HG03135 (cell line): Measurements from ENCODE around the gene ST7.
"Not testable (repeated sequence)": the region's sequence is repeated elsewhere in the genome, so short reads cannot be mapped to it uniquely, and the experiment has no call there.

Source experiments
- ATAC-seq: cut with Tn5 transposase; IDR thresholded peaks from one replicate; pipeline ENCODE4 v1.9.1; 2021; ENCODE audit warnings: mild to moderate bottlenecking, moderate library complexity; ENCODE audit not compliant: unreplicated experiment

Gene ST7

GRCh38 chr7:117211614-117212013, 258.3 kb downstream of the ST7 start:
- no peak for ATAC-seq

GRCh38 chr7:117212969-117213877, 259.9 kb downstream of the ST7 start:
- no peak for ATAC-seq

- no peak for ATAC-seq
Measured at GRCh38 chr7:117216010-117216409, 262.7 kb downstream of the ST7 start.

GRCh38 chr7:117216436-117217069, 263.3 kb downstream of the ST7 start:
- no peak for ATAC-seq

DNA sequence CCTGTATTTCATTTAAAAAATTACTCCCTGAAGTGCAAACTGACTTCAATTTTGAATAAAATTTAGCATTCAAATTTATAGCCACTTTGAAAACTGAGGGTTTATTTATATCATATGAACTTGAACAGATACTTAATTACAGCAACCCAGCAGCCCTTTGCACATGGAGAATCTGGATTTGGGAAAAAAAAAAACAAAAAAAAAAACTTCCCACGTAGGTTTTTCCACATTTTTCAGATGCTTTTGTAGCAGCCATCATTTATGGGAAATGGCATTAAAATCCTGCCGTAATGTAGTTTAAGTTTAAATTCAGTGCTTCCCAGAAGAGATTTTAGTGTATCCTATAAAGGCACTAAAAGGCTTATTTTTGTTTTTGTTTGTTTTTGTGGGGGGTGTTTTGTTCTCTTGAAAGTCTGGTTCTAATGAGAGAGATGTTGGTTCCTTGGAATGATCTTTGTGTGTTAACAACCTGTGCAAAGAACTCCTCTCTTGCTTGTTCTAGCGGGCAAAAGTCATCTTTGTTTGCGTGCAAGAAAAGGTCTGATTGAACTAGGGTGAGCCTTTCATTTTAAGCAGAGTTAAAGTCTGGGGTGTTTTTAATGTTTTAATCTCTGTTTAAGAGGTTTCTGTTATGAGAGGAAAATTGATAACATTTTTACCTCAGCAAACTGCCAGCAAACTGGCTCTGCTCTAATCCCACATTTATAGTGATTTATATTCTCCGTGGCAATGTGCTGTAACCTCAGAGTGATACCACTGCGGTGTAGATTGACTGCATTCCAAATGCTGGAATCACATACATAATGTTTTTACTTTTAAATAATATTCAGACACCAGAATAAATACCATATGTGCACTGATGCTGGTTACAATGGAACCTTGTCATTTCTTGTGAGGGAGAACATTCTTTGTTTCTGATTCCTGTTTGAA, 264.1 kb downstream of the ST7 start:
- ATAC-seq, result no peak

GRCh38 chr7:117218700-117219099, 265.4 kb downstream of the ST7 start:
- no peak for ATAC-seq

GRCh38 chr7:117219485-117219884, 266.2 kb downstream of the ST7 start:
- ATAC-seq, result no peak

- ATAC-seq, result no peak
Measured at GRCh38 chr7:117220836-117221235, 267.5 kb downstream of the ST7 start.

DNA sequence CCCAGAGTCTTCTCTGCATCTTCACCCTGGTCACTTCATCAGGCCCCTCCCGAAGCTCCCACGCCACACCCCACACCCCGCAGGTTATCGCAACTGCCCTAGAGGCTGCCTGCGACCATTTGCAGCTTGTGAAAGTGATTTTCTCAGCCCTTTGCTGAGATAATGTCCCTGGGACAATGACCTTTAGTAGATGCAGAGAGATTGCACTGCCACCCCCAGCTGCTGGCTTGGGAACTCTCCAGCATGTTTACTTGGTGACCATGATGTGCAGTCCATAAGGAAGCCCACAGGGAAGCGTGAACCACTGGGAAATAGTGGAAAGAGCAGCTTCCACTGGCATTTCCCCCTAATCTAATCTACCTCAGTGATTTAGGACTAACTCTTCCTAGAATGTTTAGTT, 272.2 kb downstream of the ST7 start:
- no peak for ATAC-seq

DNA sequence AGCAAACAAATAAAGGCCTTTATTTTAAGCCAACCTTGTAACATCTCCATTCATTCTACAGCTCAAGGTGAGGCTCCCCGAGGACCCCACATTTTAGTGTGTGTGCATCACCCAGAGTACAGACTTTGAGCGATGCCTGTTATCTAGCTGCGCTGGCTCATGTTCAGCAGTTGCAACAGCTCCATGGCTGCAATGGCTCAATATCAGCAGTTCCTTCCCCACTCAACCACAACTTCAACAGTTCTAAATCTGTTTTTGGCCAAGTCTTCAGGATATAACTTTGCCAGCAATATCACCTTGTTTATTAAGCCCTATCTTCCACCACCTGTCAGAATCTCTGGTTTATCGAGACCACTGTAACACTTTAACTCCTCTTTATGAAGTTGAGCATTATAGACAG, 273.8 kb downstream of the ST7 start:
- no peak for ATAC-seq

DNA sequence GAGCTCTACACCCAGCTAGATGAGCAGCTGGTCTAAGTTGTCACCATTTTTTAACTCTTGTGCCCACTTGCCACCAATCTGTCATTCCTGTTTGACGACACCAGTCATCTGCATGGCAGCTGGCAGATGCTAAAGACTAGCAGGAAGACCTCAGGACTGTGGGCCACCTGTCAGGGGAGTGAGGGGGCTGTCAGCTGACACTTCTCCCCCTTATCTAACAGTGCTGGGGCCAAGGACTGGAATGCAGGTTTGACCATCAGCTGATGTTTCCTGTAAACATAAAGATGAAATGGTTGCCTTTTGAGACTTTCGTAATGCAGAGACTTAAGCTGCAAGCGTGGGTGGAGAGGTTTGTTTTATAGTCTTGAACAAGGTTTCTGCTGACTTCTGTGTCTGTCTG, 276.0 kb downstream of the ST7 start:
- ATAC-seq, result no peak

DNA sequence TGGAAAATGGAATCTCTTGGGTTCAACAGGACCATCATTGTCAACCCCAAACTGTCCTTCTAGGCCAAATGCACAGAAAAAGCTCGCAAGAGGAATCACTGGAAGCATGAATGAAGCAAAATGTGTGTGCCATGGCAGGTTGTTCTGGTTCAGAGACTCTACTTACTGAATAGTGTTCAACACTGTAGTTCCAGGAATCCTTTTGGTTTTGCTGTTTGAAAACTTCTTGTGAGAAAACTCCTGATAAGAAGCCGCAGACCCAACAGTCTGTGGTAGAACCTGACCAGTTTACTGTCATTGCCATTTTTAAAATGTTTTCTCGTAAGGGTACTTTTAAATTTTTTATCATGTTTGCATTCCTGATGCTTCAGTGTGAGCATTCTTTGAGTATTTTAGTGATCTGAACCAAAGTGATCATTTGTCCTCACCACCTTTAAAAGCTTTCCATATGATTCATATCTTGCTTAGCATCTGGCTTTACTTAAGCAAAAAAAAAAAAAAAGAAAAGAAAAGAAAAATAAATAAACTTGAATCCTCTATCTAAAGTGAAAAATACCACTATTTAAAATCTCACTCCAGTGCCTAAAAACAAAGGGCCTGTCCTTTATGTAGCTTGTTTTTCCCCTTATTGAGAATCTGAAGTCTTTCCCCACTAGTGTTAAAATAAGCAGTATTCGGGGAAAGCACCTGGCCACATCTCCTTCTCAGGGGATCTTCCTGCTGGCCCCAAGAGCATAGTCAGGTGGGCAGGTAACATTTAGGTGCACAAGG, 277.2 kb downstream of the ST7 start:
- ATAC-seq, result peak; percentile 64

DNA sequence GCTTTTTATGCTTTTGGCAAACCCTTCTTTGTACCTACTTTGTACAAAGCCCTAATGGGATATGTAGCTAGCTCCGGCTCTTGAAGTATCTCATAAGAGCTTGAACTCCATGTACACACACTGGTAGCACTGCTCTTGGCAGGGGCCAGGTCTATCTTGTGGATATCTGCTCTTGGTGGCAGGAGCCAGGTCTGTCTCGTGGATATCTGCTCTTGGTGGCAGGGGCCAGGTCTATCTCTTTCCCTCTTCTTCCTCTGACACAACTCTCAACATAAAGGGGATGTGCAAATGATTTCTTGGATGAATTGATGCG, 277.7 kb downstream of the ST7 start:
- ATAC-seq, result no peak

DNA sequence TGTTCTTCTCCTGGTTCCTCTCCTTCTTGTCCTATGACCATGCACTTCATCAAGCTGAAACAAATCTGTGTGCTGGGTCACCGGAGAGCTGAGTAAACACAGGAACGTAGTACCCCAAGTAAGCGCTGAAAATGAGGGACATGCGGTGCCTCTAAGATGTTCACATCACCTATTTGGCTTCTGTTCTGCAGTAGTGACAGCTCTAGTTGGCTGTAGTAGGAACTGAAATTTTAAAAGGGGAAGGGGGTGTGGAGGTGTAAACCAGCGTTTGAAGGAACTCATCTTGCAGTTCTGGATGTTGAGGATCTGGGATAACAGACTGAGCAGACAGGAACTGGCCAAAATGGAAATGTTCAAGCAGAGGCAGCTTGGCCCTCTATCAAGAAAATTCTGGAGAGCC, 284.3 kb downstream of the ST7 start:
- ATAC-seq, result no peak

- ATAC-seq, result no peak
Measured at GRCh38 chr7:117238472-117238871, 285.2 kb downstream of the ST7 start.

- ATAC-seq, result no peak
Measured at GRCh38 chr7:117238937-117239336, 285.6 kb downstream of the ST7 start.

DNA sequence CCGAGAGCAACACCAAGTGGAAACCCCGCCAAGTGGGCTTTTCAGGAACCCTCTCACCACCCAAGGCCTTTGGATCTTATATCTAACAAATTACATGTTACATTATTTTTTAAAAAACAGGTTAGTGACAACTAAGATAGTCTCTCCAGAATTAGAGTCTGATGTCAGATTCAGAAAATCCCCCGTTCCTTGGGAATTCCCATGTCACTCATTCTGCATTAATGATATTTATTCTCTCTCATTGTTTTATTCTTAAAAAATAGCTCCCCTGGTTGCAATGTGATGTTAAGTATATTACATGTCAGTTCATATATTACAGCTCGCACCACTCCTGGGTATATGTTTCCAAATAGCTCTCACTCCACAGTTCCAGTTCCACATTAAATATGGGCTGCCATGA, 287.8 kb downstream of the ST7 start:
- no peak for ATAC-seq

DNA sequence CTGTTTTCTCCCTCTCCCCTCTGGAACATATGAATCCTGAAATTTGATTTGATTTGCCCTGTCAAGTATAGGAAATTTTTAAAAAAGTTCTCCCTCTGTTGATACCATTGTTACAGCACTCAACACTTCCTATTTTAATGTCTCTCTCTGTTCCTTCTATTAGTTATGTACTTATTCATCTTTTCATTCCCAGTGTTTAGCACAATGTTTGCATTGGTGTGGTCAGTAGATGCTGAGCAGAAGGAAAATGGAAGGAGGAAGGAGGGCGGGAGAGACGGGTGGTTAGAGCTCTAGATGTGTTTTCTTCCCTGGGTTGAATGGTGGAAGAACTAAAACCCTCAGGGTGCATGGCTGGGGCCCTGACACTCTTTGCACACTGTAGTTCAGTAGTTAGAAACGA, 290.1 kb downstream of the ST7 start:
- no peak for ATAC-seq

DNA sequence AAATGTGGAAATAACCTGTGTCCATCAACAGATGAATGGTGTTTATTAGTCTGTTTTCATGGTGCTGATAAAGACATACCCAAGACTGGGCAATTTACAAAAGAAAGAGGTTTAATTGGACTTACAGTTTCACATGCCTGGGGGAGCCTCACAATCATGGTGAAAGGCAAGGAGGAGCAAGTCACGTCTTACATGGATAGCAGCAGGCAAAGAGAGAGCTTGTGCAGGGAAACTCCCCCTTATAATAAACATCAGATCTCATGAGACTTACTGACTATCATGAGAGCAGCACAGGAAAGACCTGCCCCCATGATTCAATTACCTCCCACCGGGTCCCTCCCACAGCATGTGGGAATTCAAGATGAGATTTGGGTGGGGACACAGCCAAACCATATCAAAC, 292.4 kb downstream of the ST7 start:
- ATAC-seq, result not testable (repeated sequence)

DNA sequence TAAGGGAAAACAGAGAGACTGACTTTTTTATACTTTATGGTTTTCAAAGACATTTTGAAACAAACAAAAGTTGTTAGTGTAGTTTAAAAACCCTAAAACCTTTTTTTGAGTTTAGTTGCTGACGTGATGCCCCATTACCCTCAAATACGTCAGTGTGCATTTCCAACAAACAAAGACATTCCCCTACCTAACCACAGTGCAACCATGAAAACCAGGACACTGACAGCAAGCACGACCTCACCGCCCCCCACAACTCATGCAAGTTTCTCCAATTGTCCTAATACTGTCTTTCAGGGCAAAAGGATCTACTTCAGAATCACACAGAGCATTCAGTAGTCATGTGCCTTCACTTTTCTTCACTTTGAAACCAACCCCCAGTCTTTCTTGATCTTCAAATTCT, 294.5 kb downstream of the ST7 start:
- no peak for ATAC-seq

DNA sequence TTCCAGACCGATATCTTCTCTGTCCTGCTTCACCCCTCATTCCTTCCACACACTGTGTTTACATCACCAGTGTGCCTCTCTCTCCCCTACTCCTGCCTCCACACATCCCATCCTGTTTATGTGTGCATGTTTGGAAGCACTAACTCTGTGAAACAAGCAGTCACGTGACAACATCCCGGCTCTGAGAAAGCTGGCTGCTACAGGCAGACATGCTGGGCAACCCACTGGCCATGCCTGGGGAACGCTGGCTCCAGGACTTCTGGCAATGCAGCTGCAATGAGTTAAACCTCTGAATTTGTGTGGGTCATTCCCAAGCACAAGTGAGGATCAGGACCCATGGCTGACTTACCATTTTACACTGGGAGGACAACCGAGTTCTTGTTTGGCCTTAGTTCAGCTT, 295.5 kb downstream of the ST7 start:
- ATAC-seq, result no peak
